HFFc6 (cell line): ENCODE data around the gene MROH2A. TPM values are rescaled to one million over a fixed set of nuclear protein-coding genes. Genes with fewer than 3 reads are reported as not detected.
A peak's percentile ranks its signal among the peaks of the same experiment; 100 is the strongest.
"Not testable (repeated sequence)": the region's sequence is repeated elsewhere in the genome, so short reads cannot be mapped to it uniquely, and the experiment has no call there.

Source experiments
- DNase-seq: peaks from one replicate; pipeline ENCODE4 v3.0.0-alpha.2; 2018
- H3K27ac Mint-ChIP-seq: 2 replicates; pipeline ENCODE4 v1.8.0; 2020; ENCODE audit warnings: mild to moderate bottlenecking, mixed read lengths
- H3K27me3 Mint-ChIP-seq: 2 replicates; pipeline ENCODE4 v1.8.0; 2021; ENCODE audit warnings: mild to moderate bottlenecking, moderate library complexity, mixed read lengths; ENCODE audit not compliant: insufficient read depth
- H3K36me3 Mint-ChIP-seq: 2 replicates; pipeline ENCODE4 v1.8.0; 2021; ENCODE audit warnings: low read depth, mixed read lengths
- H3K4me1 Mint-ChIP-seq: 2 replicates; pipeline ENCODE4 v1.8.0; 2020; ENCODE audit warnings: low read depth, mixed read lengths
- H3K4me3 Mint-ChIP-seq: 2 replicates; pipeline ENCODE4 v1.8.0; 2020; ENCODE audit warnings: mild to moderate bottlenecking, moderate library complexity, mixed read lengths
- H3K9me3 Mint-ChIP-seq: 2 replicates; pipeline ENCODE4 v1.8.0; 2020; ENCODE audit warnings: mild to moderate bottlenecking, mixed read lengths
- CTCF ChIP-seq: fragments of 200-600 bp; sonication (generic); IDR thresholded peaks from 2 replicates; pipeline ENCODE4 v1.5.0; 2021; ENCODE audit warnings: antibody characterized with exemption, mild to moderate bottlenecking
- total RNA-seq, 6 experiments: library from RNA; stranded (reverse); fragmentation: NEBNext Ultra II Directional; extraction: Animal tissue kit (Norgen Biotek cat#: 25700); gene quantifications; 2 replicates in 1 of 6; 3 replicates in 5 of 6; pipeline ENCODE4 v1.2.3, GENCODE V29; 2021

MROH2A gene
- total RNA-seq, 6 experiments from 2014 or later: not detected

DNA sequence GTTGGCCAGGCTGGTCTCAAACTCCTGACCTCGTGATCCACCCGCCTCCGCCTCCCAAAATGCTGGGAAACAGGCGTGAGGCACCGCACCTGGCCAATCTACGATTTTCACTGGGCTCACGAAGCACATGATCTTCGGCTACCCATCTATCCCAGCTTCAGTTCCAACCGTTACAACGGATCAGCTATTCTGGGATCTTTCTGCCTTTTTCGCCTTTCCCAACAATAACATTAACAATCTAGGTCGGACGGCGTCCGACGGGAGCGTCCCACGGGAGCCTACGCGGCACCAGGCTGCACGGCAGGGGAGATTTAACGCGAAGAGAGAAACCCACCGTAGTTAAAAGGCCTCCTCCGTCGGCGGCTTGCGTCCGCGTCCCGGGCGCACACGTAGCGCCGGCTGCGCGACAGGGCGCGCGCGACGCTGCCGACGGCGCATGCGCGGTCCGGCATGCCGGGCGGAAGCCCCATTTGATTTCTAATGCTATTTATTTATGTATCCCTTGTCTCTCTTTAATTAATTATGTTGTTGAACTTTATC, 89.9 kb downstream of the MROH2A start, which contains the start of gene MSL3B:
Gene MSL3B, minus strand, starts transcription at position 394 of the 540 bp plus-strand sequence.
- H3K36me3 Mint-ChIP-seq: peaks cover 6% of the 10 kb centered on the region; the same call in 1 of the 2 replicates
- H3K9me3 Mint-ChIP-seq: peaks cover 4% of the 10 kb centered on the region; the same call in 1 of the 2 replicates
- DNase-seq: no peak
- no peak for TF ChIP-seq CTCF
- peak within 1 kb of the TSS; percentile 78; the same call in 1 of the 2 replicates for H3K27ac Mint-ChIP-seq
- H3K4me3 Mint-ChIP-seq: peak within 1 kb of the TSS; percentile 89
- peaks cover 2% of the 10 kb centered on the region for H3K27me3 Mint-ChIP-seq
- H3K4me1 Mint-ChIP-seq: no peaks in the 10 kb centered on the region

GRCh38 chr2:233871432-233871831, 93.3 kb downstream of the MROH2A start:
- no peak for DNase-seq
- TF ChIP-seq CTCF: no peak
- Mint-ChIP-seq H3K27me3 (peaks cover 2% of the 10 kb centered on the region), H3K4me3 (no peak overlapping the region), H3K27ac (no peak overlapping the region), H3K9me3 (peaks cover 4% of the 10 kb centered on the region; the same call in 1 of the 2 replicates), H3K4me1 (no peaks in the 10 kb centered on the region), H3K36me3 (peaks cover 6% of the 10 kb centered on the region; the same call in 1 of the 2 replicates)

GRCh38 chr2:233872125-233872524, 94.0 kb downstream of the MROH2A start:
- DNase-seq, H3K9me3 Mint-ChIP-seq, H3K4me1 Mint-ChIP-seq, H3K36me3 Mint-ChIP-seq, H3K27ac Mint-ChIP-seq, H3K27me3 Mint-ChIP-seq, H3K4me3 Mint-ChIP-seq: not testable (repeated sequence)

DNA sequence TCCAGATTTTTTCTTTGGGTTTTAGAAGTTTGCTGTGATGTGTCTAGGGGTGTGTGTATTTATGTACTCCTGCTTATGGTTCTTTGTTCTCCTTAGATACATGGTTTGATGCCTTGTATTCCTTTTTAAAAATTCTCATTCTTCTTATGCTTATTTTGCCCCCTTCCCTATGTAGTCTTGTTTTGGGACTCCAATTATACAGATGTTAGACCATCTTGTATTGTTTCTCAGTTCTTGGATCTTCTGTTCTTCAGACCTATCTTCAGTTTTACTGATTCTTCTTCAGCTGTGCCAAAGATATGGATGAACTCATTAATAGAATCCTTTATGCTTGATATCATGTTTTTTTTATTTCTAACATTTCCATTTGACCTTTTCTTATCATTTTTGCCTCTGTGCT, 104.2 kb downstream of the MROH2A start:
- Mint-ChIP-seq H3K36me3 (peaks cover 14% of the 10 kb centered on the region; the same call in 1 of the 2 replicates), H3K27me3 (no peaks in the 10 kb centered on the region; the same call in none of the 2 replicates)

More for the DNA sequence above, 104.2 kb downstream of the MROH2A start:
- Mint-ChIP-seq H3K27ac (no peak overlapping the region), H3K9me3 (peaks cover 23% of the 10 kb centered on the region), H3K4me1 (no peaks in the 10 kb centered on the region), H3K4me3 (no peak overlapping the region)
- no peak for TF ChIP-seq CTCF
- no peak for DNase-seq

Other genes starting within 250 kb of the MROH2A start
- gene USP40, start 211.5 kb upstream of the MROH2A start, total RNA-seq: 10 to 100 TPM; 22.8 to 27.4 (median 24.3) TPM
- not detected for gene UGT1A8, start 160.7 kb upstream of the MROH2A start, total RNA-seq
- not detected for gene UGT1A10, start 141.9 kb upstream of the MROH2A start, total RNA-seq
- not detected for gene UGT1A9, start 106.4 kb upstream of the MROH2A start, total RNA-seq
- gene UGT1A7, start 96.4 kb upstream of the MROH2A start, total RNA-seq: not detected
- gene UGT1A6, start 85.4 kb upstream of the MROH2A start, total RNA-seq: not detected
- gene UGT1A5, start 65.4 kb upstream of the MROH2A start, total RNA-seq: not detected
- gene UGT1A4, start 59.6 kb upstream of the MROH2A start, total RNA-seq: not detected
- not detected for gene UGT1A3, start 49.3 kb upstream of the MROH2A start, total RNA-seq
- gene UGT1A1, start 18.1 kb upstream of the MROH2A start, total RNA-seq: not detected
- gene HJURP, start 76.2 kb downstream of the MROH2A start, total RNA-seq: 10 to 100 TPM; 16.8 to 33.6 (median 32.4) TPM
- gene TRPM8, start 139.0 kb downstream of the MROH2A start, total RNA-seq: not detected